GM21526 (cell line): ENCODE data around the gene KDELR1.
"Not testable (repeated sequence)": the region's sequence is repeated elsewhere in the genome, so short reads cannot be mapped to it uniquely, and the experiment has no call there.

Experiments
- ATAC-seq: cut with Tn5 transposase; IDR thresholded peaks from one replicate; pipeline ENCODE4 v1.9.1; 2021; ENCODE audit warnings: moderate library complexity; ENCODE audit not compliant: unreplicated experiment, low FRiP score

The KDELR1 gene

GRCh38 chr19:48372904-48373303, 18.4 kb downstream of the KDELR1 start:
- no peak for ATAC-seq

DNA sequence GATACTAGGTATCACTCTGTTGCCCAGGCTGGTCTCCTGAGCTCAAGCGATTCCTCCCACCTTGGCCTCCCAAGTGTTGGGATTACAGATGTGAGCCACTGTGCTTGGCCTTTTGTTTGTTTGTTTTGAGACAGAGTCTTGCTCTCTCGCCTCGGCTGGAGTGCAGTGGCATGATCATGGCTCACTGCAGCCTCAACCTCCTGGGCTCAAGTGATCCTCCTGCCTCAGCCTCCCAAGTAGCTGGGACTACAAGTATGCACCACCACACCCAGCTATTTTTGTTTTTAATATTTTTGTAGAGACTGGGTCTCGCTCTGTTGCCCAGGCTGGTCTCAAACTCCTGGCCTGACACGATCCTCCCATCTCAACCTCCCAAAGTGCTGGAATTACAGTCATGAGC, 19.6 kb downstream of the KDELR1 start:
- not testable (repeated sequence) for ATAC-seq

- ATAC-seq = no peak
These were observed 20.0 kb downstream of the KDELR1 start for GRCh38 chr19:48371367-48371766.

- no peak for ATAC-seq
These were observed 20.4 kb downstream of the KDELR1 start for GRCh38 chr19:48370955-48371354.

- ATAC-seq = no peak
These were observed 22.4 kb downstream of the KDELR1 start for GRCh38 chr19:48368936-48369335.

DNA sequence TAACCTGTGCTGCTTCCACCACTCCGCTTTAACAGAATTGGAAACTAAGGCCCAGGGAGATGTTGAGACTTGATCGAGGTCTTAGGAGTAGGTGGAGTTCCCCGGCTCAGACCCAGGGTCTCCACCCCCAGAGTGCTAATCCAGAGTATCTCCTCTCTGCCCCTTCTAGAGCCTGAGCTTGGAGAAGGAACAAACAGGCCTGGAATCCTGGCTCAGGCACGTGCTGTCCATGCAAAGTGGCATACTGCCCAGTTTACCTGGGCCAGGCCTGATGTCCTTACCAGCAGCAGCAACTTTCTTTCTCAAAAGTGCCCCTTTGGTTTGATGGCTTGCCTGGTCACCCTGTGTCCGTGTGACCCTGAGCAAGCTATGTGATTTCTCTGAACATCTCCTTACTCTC, 23.5 kb downstream of the KDELR1 start:
- no peak for ATAC-seq

- ATAC-seq = no peak
These were observed 25.7 kb downstream of the KDELR1 start for GRCh38 chr19:48365602-48366001.

DNA sequence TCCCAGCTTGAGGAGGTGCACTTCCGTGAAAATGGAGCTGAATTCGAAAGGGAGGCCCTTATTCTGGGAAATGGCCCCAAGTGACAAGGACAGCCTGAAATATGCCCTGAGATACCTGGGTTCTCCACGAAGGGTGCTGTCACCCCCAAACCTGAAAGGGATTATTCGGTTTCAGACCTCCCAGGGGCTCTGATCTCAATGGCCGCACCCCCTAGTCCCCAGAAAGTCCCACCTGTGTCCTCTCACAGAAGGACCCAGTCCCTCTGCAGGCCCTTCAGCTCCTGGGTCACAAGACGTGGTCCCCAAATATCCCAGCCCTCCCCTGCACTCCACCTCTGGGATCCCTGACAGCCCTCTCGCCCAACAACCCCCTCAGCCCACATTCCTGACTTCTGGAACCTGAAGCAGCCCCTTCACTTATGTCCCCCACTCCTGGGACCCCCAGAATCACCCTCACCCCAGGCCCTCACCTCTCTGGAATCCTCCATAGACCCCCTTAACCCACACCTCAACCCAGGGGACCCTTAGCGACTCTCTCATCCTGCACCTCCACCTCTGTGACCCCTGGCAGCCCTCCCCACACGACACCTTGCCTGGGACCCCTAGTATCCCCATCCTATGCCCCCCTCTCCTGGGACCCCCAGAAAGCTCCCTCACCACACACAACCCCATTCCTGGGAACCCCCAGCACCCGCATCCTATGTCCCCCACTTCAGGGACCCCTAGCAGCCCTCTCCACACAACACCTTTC, 26.6 kb downstream of the KDELR1 start:
- ATAC-seq = no peak

DNA sequence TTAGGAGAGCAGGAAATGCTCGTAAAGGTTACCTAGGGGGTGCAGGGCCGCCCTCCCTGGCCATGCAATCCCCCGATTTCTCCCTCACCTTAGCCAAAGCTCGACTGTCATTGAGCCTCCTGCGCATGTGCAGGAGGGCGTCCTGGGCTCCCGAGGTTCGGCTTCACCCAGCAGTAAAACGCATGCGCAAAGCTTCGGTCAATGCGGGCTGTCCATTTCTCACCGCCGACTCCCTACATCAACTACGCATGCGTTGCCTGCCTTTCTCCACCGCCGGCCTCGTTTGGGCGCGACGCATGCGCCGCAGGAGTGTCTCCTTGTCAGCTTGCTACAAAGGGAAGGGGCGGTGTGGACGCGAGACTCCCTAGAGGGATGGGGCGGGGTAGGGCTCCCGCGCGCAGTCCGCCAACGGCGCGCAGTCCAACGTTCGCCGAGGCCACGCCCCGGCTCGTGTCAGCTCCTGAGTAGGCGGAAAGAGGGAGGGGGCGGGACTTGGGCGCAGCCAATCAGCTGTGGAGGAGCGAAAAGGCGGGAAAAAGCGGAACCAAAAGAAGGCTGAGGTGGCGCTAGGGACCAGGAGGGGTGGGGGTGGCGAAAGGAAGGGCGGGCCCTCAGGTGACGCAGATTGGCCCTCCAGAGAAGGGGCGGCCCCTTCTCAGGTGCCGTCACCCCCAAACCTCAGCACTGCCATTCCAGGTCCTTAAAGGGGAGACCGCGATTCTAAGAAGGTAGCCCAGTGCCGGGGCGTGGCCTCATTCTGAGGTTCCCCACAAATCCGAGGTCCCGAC, 27.3 kb downstream of the KDELR1 start, which contains the start of the genes SYNGR4 and TMEM143:
TSS of gene SYNGR4 (plus strand) at position 558 of the 788 bp plus-strand sequence. CDS start 1,476 bp downstream, outside the sequence.
TSS of gene TMEM143 (minus strand) at position 131 of the 788 bp plus-strand sequence. CDS start at position 111, 20 bp downstream.
- peak; percentile 74 for ATAC-seq

GRCh38 chr19:48363500-48363809, 27.9 kb downstream of the KDELR1 start:
- ATAC-seq = peak; percentile 3

DNA sequence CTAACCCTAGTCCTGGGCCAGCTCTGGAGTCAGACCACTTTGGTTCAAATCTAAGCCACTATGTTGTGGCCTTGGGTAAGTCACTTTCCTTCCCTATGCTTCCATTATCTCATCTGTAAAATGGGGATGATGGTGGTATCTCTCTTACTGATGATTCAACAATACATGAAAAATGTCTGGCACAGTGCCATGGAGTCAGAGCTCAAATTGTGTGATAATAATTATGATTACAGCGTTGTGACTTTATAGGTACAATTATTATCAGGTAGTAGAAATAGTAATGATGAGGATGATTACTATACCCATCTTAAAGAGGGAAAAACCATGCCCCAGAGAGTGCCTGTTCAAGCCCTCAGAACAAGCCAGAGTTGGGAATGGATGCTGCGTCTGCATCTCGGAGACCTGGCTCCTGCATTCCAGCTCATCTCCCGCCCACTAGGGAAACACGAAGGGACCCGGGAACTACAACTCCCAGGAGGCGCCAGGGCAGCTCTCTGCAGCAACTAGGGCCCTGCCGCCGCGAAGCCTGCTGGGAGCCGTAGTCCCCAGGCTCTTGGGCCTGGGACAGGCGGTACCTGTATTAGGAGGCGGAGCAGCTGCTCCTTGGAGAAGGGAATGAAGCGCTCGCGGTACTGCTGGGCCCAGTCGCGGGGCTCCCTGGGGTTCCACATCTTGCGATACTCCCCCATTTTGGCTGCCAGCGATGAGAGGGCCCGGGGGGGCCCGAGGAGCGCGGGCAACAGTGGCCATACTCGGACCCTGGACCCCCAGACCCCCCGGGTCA, 28.4 kb downstream of the KDELR1 start:
- ATAC-seq = peak; percentile 52

- no peak for ATAC-seq
These were observed 29.4 kb downstream of the KDELR1 start for GRCh38 chr19:48361912-48362311.

- no peak for ATAC-seq
These were observed 32.2 kb downstream of the KDELR1 start for GRCh38 chr19:48359123-48359522.

DNA sequence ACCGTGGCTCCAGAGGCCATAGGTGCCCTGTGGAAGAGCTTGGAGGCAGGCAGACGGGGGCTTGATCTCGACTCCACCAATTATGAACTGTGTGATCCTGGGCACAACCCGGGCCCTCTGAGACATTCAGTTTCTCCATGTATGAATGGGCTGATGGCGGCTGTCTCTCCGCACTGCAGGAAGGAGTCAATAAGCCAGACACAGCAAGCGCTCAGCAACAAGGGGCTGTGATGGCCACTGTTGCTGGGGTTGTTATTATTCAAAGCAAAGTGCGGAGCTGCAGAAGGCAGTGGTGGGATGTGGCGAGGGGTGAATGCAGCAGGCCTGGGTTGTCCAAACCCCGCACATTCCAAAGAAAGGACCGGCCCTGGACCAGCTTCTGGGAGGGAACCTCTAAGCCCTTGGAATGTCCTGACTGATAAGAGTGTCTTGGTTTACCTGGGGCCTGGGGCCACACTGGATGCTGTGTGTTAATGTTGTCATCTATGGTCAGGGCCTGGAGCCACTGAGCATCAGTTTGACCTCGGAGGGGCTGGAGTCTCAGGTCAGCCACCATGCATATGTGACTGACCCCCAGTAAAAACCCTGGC, 35.9 kb downstream of the KDELR1 start:
- ATAC-seq = no peak

DNA sequence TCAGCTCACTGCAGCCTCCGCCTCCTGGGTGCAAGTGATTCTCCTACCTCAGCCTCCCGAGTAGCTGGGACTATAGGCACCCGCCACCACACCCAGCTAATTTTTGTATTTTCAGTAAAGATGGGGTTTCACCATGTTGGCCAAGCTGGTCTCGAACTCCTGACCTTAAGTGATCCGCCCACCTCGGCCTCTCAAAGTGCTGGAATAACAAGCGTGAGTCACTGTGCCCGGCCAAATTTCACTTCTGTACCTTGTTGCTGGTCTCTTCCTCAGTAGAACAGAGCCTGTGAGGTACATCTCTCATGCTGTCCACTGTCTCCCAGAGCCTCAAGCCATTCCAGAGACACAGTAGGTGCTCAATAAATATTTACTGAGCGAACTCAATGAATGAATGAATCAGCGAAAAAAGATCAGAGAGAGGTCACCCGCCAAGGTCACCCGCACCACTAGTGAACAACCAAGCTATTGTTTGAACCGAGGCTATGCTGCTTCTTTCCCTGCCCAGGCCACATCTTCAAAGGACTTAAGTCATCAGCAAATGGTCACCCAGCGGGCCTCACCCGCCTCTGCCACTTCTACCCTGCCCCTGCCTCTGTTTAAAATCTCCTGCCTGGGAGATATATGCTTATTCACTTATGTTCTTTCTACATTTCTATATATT, 36.9 kb downstream of the KDELR1 start:
- no peak for ATAC-seq

GRCh38 chr19:48353677-48354076, 37.7 kb downstream of the KDELR1 start:
- ATAC-seq = no peak

DNA sequence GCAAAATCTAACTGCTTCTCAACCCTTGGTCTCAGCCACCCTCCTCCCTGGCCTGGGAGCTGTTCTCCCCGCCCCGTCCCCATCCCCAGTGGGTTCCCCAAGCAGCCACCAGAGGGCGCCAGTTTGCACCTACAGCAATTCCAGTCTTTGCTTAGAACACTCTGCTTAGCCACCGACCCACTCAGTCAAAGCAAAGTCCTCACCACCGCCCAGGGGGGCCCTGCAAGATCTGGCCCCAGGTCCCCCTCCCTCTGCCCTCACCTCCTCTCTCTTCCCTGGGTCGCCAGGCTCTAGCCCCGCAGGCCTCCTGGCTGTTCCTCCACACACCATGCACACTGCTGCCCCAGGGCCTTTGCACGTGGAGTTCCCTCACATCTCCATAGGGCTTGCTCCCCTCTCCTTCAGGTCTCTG, 40.0 kb downstream of the KDELR1 start:
- no peak for ATAC-seq

DNA sequence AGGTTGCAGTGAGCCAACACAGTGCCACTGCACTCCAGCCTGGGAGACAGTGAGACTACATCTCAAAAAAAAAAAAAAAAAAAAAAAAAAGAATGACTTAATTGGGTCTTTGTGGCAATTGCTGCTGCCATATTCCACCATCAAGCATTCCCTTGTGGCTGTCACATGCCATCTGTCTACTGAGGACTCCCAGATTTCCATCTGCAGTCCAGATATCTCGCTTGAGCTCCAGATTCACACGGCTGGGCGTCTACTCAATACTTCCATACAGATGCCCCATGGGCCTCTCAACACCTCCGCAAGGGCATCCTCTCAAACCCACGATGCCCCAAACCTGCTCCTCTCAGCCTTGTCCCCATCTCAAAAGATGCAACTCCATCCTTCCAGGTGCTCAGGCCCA, 40.5 kb downstream of the KDELR1 start:
- ATAC-seq = no peak

DNA sequence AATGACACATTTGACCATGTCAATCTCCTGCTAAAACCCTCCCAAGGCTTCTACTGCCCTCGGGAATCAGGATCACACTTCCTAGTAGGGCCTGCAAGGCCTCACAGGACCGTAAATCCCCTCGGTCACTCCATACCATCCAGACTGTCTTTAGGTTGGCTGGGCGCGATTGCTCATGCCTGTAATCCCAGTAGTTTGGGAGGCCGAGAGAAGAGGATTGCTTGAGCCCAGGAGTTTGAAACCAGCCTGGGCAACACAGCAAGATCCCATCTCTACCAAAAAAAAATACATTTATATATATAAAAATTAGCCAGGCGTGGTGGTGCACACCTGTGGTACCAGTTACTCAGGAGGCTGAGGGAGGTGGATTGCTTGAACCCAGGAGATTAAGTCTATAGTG, 42.6 kb downstream of the KDELR1 start:
- no peak for ATAC-seq

- ATAC-seq = no peak
These were observed 43.3 kb downstream of the KDELR1 start for GRCh38 chr19:48348045-48348444.
